Measurements from ENCODE around the gene IL1R2.

GRCh38 chr2:102029405-102029804 lies 37.6 kb downstream of the IL1R2 start:
- TF ChIP-seq, protein P1, sequence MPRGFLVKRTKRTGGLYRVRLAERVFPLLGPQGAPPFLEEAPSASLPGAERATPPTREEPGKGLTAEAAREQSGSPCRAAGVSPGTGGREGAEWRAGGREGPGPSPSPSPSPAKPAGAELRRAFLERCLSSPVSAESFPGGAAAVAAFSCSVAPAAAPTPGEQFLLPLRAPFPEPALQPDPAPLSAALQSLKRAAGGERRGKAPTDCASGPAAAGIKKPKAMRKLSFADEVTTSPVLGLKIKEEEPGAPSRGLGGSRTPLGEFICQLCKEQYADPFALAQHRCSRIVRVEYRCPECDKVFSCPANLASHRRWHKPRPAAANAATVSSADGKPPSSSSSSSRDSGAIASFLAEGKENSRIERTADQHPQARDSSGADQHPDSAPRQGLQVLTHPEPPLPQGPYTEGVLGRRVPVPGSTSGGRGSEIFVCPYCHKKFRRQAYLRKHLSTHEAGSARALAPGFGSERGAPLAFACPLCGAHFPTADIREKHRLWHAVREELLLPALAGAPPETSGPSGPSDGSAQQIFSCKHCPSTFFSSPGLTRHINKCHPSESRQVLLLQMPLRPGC (tag by site-specific recombination; IDR thresholded peaks at IDR 0.05) = no peak
- TF ChIP-seq KLF1 (tag by site-specific recombination; IDR thresholded peaks at IDR 0.05) (no peak), REST (tag by site-specific recombination; IDR thresholded peaks at IDR 0.05) (no peak), ZNF112 (tag by site-specific recombination; IDR thresholded peaks at IDR 0.05) (no peak), KLF9 (tag by site-specific recombination; IDR thresholded peaks at IDR 0.05; ENCODE audit: low read depth) (no peak), HOXA7 (CRISPR knock-in tag; IDR thresholded peaks at IDR 0.05; ENCODE audit: borderline replicate concordance) (no peak), ZNF324 (tag by site-specific recombination; IDR thresholded peaks at IDR 0.05) (no peak), ZNF830 (tag by site-specific recombination; IDR thresholded peaks at IDR 0.05; ENCODE audit: low read depth) (no peak), AEBP2 (tag by site-specific recombination; IDR thresholded peaks at IDR 0.05; ENCODE audit: borderline replicate concordance) (no peak), ZNF114 (tag by site-specific recombination; IDR thresholded peaks at IDR 0.05) (no peak), ZNF560 (tag by site-specific recombination; IDR thresholded peaks at IDR 0.05; ENCODE audit: borderline replicate concordance) (no peak)
- TF ChIP-seq, protein P2, sequence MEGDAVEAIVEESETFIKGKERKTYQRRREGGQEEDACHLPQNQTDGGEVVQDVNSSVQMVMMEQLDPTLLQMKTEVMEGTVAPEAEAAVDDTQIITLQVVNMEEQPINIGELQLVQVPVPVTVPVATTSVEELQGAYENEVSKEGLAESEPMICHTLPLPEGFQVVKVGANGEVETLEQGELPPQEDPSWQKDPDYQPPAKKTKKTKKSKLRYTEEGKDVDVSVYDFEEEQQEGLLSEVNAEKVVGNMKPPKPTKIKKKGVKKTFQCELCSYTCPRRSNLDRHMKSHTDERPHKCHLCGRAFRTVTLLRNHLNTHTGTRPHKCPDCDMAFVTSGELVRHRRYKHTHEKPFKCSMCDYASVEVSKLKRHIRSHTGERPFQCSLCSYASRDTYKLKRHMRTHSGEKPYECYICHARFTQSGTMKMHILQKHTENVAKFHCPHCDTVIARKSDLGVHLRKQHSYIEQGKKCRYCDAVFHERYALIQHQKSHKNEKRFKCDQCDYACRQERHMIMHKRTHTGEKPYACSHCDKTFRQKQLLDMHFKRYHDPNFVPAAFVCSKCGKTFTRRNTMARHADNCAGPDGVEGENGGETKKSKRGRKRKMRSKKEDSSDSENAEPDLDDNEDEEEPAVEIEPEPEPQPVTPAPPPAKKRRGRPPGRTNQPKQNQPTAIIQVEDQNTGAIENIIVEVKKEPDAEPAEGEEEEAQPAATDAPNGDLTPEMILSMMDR (tag by site-specific recombination; IDR thresholded peaks at IDR 0.05) = no peak

Data from HEK293 (cell line).